Panc1 (cell line): ENCODE data around the gene GPR137B. TPM values are rescaled to one million over a fixed set of nuclear protein-coding genes. Genes with fewer than 3 reads are reported as not detected.

Experiments
- ATAC-seq: fragments of 200-7000 bp; cut with Tn5 transposase; 2 replicates; pipeline ENCODE4 v1.9.1; 2020; ENCODE audit warnings: mild to moderate bottlenecking, moderate library complexity
- BruUV-seq: library from RNA; stranded (reverse); fragments of 400-500 nt; replicated peaks from 2 replicates; lab custom pipeline; 2021; lab: Mats Ljungman, UMichigan
- CTCF ChIA-PET: fragments of 300-600 bp; sonication (Branson Sonifier 250); formaldehyde crosslinking; loops from one replicate; lab custom pipeline; 2022; ENCODE audit warnings: antibody characterized with exemption; lab: Charles Lee
- POLR2A ChIA-PET: fragments of 300-600 bp; sonication (Branson Sonifier 250); formaldehyde crosslinking; loops from one replicate; lab custom pipeline; 2022; ENCODE audit warnings: antibody characterized with exemption; lab: Charles Lee
- DNase-seq: peaks from one replicate; pipeline ENCODE4 v3.0.0-alpha.2; 2010; ENCODE audit warnings: low read depth, low spot score
- H3K27ac ChIP-seq: 2 replicates; pipeline ENCODE4 v1.5.1; 2011; ENCODE audit warnings: mild to moderate bottlenecking, low read length, inconsistent platforms
- H3K27me3 ChIP-seq: fragments of 200-500 bp; sonication (Bioruptor generic); 2 replicates; pipeline ENCODE4 v1.6.0; 2014; ENCODE audit warnings: low read length, inconsistent platforms; ENCODE audit not compliant: control insufficient read depth, insufficient read depth
- H3K36me3 ChIP-seq: fragments of 200-500 bp; sonication (Bioruptor generic); 2 replicates; pipeline ENCODE4 v1.5.1; 2014; ENCODE audit warnings: inconsistent platforms, mild to moderate bottlenecking, low read length, moderate library complexity; ENCODE audit not compliant: control insufficient read depth, insufficient read depth
- H3K4me1 ChIP-seq: 2 replicates; pipeline ENCODE4 v1.5.1; 2011; ENCODE audit warnings: inconsistent platforms, mild to moderate bottlenecking, low read length, moderate library complexity; ENCODE audit not compliant: control insufficient read depth, insufficient read depth
- H3K4me3 ChIP-seq, 2 experiments: 2 replicates each; pipeline ENCODE4 v1.5.1; 2011 to 2012; ENCODE audit warnings: low read depth in 2 of 2, low read length in 2 of 2, mild to moderate bottlenecking in 2 of 2, inconsistent platforms in 1 of 2, moderate library complexity in 1 of 2
- H3K9me3 ChIP-seq: fragments of 200-500 bp; sonication (Bioruptor generic); 2 replicates; pipeline ENCODE4 v1.5.1; 2014; ENCODE audit warnings: low read depth, mild to moderate bottlenecking, inconsistent platforms, low read length, moderate library complexity; ENCODE audit not compliant: control insufficient read depth, insufficient read depth
- POLR2AphosphoS5 ChIP-seq: IDR thresholded peaks from 2 replicates; pipeline ENCODE4 v1.6.1; 2012; ENCODE audit warnings: mild to moderate bottlenecking, low read depth, low read length, moderate library complexity
- SIN3A ChIP-seq: IDR thresholded peaks from 2 replicates; pipeline ENCODE4 v1.6.1; 2012; ENCODE audit warnings: low read depth, mild to moderate bottlenecking, low read length, moderate library complexity, borderline replicate concordance; ENCODE audit not compliant: insufficient read depth
- TCF7L2 ChIP-seq: IDR thresholded peaks from 2 replicates; pipeline ENCODE4 v1.6.1; 2011; ENCODE audit warnings: mild to moderate bottlenecking, low read depth, low read length, inconsistent platforms
- in situ Hi-C: cut with HindIII; loops from 2 replicates; pipeline ENCODE4 v1.10.0; 2016; ENCODE audit warnings: low sequenced_read_pairs, low pct_unique_long_range_greater_than_20kb
- intact Hi-C: fragments of 100-400 bp; cut with micrococcal nuclease; formaldehyde crosslinking; loops from one replicate; pipeline ENCODE4 v1.10.0; 2022; ENCODE audit not compliant: unreplicated experiment
- total RNA-seq: library from RNA; stranded (reverse); gene quantifications from one replicate; pipeline ENCODE4 v1.2.1, GENCODE V29; 2021; ENCODE audit not compliant: unreplicated experiment
- TF ChIP-seq, protein P1 (sequence below), 2 experiments: IDR thresholded peaks; 2 replicates each; pipeline ENCODE4 v1.6.1; 2011 to 2012; ENCODE audit warnings: low read depth in 2 of 2, control low read depth in 1 of 2, low read length in 1 of 2, mild to moderate bottlenecking in 1 of 2, moderate library complexity in 1 of 2; ENCODE audit not compliant: insufficient read depth in 1 of 2
- TF ChIP-seq, protein P2 (sequence below): fragments of 450-650 bp; IDR thresholded peaks from 2 replicates; pipeline ENCODE4 v1.5.1; 2017; ENCODE audit warnings: mild to moderate bottlenecking

The GPR137B gene
- total RNA-seq, 1 experiment from 2014 or later, result 25.3 TPM

DNA sequence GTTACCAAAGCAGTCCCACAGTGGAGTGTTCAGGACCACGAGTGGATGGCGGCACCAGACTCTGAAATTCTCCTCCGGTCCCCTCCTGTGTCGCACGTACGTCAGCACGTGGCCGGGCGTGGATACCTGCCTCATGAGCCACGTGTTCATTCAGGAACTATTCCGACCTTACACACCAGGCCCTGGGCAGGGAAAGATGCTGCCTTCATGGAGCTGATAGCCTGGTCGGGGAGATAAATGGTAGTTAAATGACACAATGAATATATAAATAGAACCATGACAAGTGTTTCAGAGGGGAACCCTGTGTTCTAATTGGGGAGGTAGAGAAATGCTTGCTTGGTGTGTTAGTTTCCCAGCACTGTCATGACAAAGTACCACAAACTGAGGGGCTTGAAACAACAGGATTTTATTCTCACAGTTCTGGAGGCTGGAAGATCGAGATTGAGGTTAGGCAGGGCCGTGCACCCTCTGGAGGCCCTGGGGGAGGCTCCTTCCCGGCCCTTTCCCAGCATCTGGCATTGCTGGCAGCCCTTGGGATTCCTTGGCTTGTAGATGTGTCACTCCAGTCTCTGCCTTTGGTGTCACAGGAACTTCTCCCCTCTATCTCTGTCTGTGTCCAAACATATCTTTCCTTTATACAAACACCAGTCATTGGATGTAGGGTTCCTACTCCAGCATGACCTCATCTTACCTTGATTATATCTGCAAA is 28.9 kb upstream of the GPR137B start:
- no peak for ATAC-seq
- intact Hi-C loops, result no loop called here
- H3K27ac ChIP-seq, result no peak overlapping the region; the same call in 1 of the 2 replicates
- H3K9me3 ChIP-seq, result no peaks in the 10 kb centered on the region
- no peak overlapping the region for H3K4me3 ChIP-seq
- DNase-seq, result no peak
- in situ Hi-C loops, result no loop called here
- no peaks in the 10 kb centered on the region for H3K4me1 ChIP-seq
- no peaks in the 10 kb centered on the region for H3K27me3 ChIP-seq
- BruUV-seq, result no TSS peak
- ChIA-PET POLR2A (no interaction called here), CTCF (interaction anchor here (0.6 kb wide), 1 partner anchor 496 kb away, joined by 4 read pairs; no protein-coding TSS in a partner anchor)
- TF ChIP-seq, protein P1, sequence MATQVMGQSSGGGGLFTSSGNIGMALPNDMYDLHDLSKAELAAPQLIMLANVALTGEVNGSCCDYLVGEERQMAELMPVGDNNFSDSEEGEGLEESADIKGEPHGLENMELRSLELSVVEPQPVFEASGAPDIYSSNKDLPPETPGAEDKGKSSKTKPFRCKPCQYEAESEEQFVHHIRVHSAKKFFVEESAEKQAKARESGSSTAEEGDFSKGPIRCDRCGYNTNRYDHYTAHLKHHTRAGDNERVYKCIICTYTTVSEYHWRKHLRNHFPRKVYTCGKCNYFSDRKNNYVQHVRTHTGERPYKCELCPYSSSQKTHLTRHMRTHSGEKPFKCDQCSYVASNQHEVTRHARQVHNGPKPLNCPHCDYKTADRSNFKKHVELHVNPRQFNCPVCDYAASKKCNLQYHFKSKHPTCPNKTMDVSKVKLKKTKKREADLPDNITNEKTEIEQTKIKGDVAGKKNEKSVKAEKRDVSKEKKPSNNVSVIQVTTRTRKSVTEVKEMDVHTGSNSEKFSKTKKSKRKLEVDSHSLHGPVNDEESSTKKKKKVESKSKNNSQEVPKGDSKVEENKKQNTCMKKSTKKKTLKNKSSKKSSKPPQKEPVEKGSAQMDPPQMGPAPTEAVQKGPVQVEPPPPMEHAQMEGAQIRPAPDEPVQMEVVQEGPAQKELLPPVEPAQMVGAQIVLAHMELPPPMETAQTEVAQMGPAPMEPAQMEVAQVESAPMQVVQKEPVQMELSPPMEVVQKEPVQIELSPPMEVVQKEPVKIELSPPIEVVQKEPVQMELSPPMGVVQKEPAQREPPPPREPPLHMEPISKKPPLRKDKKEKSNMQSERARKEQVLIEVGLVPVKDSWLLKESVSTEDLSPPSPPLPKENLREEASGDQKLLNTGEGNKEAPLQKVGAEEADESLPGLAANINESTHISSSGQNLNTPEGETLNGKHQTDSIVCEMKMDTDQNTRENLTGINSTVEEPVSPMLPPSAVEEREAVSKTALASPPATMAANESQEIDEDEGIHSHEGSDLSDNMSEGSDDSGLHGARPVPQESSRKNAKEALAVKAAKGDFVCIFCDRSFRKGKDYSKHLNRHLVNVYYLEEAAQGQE (IDR thresholded peaks at IDR 0.05; ENCODE audit: insufficient read depth in 1 of 2, low read depth in 2 of 2, low read length in 1 of 2), result no peak
- no peak for TF ChIP-seq POLR2AphosphoS5
- TF ChIP-seq, protein P2, sequence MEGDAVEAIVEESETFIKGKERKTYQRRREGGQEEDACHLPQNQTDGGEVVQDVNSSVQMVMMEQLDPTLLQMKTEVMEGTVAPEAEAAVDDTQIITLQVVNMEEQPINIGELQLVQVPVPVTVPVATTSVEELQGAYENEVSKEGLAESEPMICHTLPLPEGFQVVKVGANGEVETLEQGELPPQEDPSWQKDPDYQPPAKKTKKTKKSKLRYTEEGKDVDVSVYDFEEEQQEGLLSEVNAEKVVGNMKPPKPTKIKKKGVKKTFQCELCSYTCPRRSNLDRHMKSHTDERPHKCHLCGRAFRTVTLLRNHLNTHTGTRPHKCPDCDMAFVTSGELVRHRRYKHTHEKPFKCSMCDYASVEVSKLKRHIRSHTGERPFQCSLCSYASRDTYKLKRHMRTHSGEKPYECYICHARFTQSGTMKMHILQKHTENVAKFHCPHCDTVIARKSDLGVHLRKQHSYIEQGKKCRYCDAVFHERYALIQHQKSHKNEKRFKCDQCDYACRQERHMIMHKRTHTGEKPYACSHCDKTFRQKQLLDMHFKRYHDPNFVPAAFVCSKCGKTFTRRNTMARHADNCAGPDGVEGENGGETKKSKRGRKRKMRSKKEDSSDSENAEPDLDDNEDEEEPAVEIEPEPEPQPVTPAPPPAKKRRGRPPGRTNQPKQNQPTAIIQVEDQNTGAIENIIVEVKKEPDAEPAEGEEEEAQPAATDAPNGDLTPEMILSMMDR, result no peak
- TF ChIP-seq TCF7L2, result no peak
- TF ChIP-seq SIN3A, result no peak
- no peaks in the 10 kb centered on the region for H3K36me3 ChIP-seq

DNA sequence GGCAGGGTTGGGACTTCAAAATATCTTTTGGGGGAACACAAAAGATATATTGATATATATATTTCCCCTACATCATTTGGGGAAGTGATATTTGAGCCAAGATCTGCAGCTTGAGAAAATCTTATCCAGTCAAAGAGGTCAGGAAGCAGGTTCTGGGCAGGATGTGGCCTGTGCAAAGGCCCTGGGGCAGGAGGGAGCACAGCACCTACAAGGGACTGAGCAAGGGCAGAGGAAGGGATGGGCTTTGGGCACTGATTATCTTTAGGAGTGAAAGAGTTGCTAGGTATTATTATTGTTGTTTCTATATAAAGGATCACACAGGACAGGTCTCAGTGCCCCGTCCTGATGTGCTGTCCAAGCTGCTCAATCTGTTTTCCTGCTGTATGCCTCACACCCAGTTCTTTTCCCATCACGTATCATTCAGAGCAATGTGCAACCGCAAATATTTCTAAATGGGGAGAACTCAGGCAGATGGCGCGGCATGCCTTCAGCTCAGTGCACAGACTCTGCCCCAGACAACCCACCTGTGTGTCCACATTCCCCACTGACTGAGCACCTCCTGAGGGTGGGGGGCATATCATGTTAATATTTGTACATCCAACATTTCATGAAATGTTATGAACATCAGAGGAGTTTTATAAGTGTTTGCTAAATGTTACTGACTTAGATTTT is 28.1 kb upstream of the GPR137B start:
- Histone ChIP-seq H3K4me3 (no peak overlapping the region), H3K9me3 (no peaks in the 10 kb centered on the region), H3K27me3 (no peaks in the 10 kb centered on the region), H3K36me3 (no peaks in the 10 kb centered on the region), H3K27ac (no peak overlapping the region), H3K4me1 (no peaks in the 10 kb centered on the region)
- POLR2A ChIA-PET, result no interaction called here
- no peak for DNase-seq
- intact Hi-C loops (no loop called here), in situ Hi-C loops (no loop called here)
- no TSS peak for BruUV-seq
- TF ChIP-seq, protein P1 (IDR thresholded peaks at IDR 0.05; ENCODE audit: insufficient read depth in 1 of 2, low read depth in 2 of 2, low read length in 1 of 2), result no peak
- TF ChIP-seq TCF7L2 (no peak), SIN3A (no peak), POLR2AphosphoS5 (no peak)
- TF ChIP-seq, protein P2, result no peak
- CTCF ChIA-PET, result no interaction called here
- ATAC-seq, result no peak
